SK-N-MC (cell line): ENCODE results near the gene PCDHB8.
"Not testable (repeated sequence)": the region's sequence is repeated elsewhere in the genome, so short reads cannot be mapped to it uniquely, and the experiment has no call there.

Experiments used
- EZH2 ChIP-seq: fragments of 200-600 bp; sonication (generic); IDR thresholded peaks from one replicate; pipeline ENCODE4 v1.6.1; 2017; ENCODE audit warnings: antibody characterized with exemption
- FOXP2 ChIP-seq: optimal IDR thresholded peaks from 2 replicates; pipeline ENCODE3; 2011; ENCODE audit warnings: mild to moderate bottlenecking, moderate library complexity; ENCODE audit not compliant: insufficient read depth; ENCODE audit errors: extremely low read length, control extremely low read depth
- POLR2AphosphoS5 ChIP-seq: IDR thresholded peaks from 2 replicates; pipeline ENCODE4 v1.6.1; 2012; ENCODE audit warnings: mild to moderate bottlenecking, low read depth, low read length, borderline replicate concordance

DNA sequence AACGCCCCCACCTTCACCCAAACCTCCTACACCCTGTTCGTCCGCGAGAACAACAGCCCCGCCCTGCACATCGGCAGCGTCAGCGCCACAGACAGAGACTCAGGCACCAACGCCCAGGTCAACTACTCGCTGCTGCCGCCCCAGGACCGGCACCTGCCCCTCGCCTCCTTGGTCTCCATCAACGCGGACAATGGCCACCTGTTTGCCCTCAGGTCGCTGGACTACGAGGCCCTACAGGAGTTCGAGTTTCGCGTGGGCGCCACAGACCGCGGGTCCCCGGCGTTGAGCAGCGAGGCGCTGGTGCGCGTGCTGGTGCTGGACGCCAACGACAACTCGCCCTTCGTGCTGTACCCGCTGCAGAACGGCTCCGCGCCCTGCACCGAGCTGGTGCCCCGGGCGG is 47.3 kb downstream of the PCDHB8 start:
- TF ChIP-seq EZH2, POLR2AphosphoS5, FOXP2: not testable (repeated sequence)
